GM04504 (cell line): ENCODE data around the gene WWOX.

Source experiments
- DNase-seq: peaks from one replicate; pipeline ENCODE4 v3.0.0-alpha.2; 2012; ENCODE audit warnings: low read depth

The WWOX gene

DNA sequence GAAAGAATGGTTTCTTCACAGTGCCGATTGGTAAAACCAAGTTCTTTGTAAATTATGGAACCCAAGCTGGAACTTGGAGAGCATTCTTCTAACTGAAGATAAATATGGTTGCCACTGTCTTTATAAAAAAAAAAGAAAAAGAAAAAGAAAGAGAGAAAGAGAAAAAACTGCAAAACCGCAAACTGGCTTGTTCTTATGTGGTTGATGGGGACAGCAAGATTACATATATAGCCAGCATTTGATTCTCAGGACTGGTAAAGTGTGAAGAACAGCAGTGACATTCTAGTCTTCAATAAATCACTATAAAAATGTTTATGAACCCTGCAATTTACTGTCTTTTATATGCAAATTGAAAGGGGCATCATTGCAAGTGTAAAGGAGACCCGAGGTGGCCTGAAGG lies 896.0 kb downstream of the WWOX start:
- no peak for DNase-seq

DNA sequence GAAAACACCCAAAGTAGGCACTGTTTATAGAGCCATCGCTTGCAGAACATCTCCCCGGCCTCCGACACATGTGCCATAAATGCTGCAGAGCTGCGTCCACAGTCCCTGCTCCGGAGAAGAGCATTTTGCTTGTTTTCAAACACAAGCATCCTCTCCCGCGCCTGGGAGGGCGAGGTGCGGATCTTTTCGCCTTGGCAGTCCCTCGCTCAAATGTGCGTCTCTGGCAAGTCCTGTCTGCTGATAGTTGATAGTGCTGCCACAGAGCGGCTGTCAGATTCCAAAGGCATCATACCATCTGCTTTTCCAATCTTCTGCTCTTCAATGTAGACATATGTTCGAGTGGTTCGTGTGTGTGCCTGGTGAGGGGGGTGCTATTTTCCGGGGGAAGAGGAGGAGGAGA lies 897.3 kb downstream of the WWOX start:
- DNase-seq = no peak

DNA sequence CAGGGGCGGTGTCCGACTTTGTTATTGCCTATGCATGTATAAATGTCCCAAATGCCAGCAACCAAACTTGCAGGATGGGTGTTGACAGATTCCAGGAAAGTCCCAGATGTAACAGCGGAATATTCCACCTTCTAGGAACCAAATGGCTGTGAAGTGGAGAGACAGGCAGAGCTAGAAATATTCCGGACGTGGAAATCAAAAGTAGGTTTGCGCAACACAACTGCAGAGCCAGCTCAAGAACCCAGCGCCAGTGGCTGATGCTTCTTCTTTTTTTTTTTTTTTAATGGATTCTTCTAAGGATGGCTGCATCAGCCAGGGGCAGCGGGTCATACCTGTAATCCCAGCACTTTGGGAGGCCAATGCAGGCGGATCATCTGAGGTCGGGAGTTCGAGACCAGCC lies 899.4 kb downstream of the WWOX start:
- no peak for DNase-seq

DNA sequence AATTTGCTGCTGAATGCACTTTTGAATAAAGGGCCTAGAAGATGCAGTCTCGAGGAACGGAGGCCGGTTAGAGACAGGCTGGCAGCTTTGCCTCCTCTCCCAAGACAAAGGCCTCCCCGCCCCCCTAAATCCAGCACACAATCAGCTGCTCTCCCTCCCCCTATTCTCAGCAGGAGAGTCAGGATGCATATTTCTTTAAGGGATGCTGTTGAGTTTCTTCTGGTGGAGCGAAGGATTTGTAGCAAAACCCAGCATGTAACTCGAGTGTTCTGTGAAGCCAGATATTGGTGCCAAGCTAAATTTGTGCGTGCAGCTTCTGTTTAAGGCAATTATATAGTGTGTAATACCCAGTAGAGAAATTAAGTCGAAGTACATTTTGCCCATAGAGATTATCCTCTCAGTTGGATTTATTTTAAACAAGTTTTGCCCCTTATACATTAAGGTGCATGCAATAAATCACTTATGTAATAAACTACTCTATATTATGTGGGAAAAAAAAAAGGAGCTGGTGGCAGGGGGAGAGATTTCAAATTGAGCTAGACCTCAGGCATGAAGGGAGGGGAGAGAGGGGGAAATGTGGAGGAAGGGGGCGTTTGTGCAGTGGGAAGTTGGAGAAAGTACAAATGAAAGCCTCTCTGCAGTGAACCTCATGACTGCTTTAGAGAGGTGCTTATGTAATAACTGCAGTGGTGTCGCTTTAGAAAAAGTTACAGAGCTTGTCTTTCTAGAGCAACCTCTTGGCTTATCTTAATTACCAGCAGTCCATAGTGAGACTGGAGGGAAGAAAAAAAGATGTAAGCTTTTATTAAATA lies 901.9 kb downstream of the WWOX start:
- DNase-seq = no peak

DNA sequence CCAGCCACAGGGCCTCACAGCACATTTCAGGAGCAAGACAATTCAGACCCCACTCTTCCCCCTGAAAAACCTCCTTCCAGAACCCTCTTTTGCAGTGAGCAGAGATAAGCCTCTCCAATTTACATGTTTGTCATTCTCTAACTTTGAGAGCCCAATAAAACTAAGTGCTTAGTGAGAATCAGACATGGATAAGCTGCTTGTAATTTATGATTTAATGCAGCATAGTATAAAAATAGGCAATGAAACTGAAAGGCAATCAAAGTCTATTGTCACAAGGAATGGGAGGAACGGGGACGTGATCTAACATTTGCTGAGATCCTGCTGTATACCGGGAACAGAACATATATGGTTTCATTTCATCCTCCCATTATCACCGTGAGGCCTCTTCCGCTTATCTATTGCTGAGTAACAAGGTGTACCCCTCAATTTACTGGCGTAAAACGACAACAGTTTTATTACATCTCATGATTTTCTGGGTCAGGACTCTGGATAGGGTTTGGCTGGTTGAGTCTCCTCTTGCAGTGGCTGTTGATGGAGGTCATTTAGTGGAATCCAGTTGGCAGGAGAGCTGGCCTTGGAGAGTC lies 903.7 kb downstream of the WWOX start:
- no peak for DNase-seq

DNA sequence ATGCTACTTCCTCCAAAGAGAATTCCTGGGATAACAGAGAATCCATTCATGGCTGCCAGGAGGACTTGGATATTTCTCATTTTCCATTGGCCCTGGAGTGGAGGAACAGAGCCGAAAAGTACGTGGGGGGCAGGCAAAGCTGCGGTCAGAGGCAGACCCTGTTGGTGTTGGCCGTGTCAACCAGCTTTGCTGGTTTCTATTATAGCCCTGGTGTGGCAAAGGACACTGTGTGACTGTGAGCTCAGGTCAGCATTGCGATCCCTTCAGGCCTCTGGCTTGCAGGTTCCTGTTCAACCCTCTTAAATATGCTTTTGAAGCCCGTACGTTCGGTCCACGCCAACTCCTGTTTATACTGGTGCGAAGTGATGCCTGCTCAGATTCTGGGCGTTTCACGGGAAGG lies 904.9 kb downstream of the WWOX start:
- no peak for DNase-seq

DNA sequence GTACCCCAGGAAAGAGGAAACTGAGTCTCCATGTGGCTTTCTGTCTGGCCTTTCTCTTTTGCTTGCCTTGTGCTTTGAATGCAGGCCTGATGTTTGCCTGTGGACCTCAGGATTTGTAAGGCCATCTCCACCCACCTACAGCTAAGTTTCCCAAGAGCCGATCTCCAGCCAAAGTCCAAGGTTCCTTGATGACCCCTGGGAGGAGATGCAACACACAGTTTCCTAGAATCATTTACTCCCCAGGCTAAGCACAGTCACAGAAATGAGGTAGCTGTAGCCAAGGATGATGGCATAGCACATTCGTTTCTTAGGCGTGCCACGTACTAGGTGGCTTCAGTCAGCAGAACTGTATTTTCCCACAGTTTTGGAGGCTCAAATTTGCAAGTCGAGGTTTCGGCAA lies 905.6 kb downstream of the WWOX start:
- DNase-seq = no peak

DNA sequence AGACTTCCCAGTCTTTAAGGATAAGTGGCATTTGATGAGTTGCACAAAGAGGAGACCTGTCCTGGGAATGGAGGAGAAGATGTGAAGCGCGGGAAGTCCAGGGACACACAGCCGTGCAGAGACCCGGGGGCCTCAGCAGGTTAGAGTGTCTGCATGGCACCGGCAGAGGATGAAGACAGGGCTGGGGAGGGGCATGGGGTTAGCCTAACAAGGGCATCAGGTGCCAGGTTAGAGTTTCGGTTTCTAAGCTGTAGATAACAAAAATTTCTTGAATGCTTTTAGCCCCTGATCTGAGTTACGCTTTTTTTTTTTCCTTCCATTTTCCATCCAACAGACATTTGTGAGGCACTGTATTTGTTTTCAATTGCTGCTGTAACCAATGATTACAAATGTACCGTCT lies 906.8 kb downstream of the WWOX start:
- no peak for DNase-seq

DNA sequence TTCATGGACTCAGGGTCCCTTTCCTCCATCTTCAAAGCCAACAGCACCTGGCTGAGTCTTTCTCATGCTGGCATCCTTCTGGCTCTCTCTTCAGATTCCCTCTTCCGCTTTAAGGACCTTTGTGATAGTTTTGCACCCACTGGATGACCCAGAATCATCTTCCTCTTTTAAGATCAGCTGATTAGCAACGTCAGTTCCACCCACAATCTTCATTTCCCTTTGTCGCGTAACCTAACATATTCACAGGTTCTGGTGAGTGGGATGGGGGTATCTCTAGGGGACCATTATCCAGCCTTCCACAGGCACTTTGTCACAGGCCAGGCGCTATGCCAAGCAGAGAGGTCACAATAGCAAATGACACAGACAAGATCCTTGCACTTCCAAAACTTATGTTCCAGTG lies 907.3 kb downstream of the WWOX start:
- no peak for DNase-seq

DNA sequence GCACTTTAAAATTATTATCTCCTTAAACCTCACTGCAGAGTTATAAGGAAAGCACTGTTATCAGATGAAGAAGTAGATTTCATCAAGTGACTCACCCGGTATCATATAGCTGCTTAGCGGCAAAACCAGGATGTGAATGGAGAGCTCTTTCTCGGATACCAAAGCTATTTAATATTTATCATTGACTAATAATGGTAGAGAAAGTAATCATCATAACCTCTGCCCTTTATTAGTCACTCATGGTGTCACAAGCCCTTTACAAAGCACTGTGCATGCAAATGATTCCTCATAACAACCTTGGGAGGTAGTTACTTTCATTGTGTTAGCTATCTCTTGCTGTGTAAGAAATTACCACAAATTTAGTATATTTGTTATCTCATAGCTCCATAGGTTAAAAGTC lies 908.2 kb downstream of the WWOX start:
- no peak for DNase-seq

DNA sequence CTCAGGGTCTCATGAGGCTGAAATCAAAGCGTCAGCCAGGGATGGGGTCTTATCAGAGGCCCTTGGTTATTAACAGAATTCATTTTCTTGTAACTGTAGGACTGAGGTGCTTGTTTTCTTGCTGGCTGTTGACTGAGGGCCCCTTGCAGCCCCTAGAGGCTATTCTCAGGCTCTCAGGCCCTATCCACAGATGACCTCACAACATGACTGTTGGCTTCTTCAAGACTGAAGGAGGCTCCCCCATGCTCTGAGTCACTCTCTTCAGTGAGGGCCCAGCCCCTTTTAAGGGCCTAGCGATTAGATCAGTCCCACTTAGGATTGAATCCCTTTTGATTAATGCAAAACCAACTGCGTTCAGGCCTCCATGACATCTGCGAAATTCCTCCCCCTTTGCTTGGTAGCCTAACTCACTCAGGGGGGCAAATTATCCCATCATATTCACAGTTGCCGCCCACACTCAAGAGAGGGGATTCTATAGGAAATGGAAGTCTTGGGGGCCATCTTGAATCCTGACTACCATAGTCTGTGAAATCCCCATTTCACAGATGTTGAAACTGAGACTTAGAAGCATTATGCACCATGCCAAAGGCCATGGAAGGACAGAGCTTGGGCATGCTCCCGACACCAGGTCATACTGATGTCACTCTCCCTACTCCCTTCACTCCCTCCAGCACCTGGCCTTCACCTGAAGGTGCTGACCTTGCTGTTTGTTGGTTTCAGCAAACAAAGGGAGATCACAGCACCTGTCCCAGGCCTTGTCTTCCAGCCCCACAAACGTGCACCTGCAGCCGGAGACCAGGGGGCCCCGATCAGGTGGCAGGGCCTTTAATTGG lies 908.8 kb downstream of the WWOX start:
- DNase-seq = no peak

DNA sequence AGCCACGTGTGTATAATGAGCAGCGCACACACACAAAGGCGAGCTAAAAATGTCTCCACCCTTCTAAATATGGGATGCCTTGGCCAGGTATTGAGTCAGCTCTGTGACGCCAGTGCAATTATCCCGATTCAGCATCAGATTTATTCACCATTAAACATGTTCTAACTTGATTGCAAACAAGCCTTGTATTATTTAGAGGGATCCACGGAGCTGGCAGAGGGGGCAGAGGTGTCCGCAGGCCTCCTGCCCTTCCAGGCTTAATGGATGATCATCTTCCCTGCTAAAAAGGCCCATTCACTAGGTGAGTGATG lies 909.4 kb downstream of the WWOX start:
- no peak for DNase-seq

DNA sequence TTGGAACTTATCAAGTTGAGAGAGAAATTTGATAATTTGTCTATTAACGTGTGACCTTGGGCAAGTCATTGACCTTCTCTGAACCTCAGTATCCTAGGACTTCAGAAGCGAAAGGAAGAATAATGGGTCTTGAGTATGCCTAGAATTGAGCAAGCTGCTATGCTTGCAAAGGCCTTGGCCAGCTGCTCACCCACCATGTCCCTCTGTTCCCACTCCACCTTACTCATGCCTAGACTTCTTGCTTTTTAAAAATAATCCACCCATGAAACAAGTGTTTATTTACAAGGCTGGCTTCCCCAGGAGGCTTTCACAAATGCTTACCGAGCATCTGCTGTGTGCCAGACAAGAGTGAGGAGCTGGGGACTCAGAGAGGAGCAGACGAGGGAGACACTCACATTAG lies 910.4 kb downstream of the WWOX start:
- DNase-seq = no peak

DNA sequence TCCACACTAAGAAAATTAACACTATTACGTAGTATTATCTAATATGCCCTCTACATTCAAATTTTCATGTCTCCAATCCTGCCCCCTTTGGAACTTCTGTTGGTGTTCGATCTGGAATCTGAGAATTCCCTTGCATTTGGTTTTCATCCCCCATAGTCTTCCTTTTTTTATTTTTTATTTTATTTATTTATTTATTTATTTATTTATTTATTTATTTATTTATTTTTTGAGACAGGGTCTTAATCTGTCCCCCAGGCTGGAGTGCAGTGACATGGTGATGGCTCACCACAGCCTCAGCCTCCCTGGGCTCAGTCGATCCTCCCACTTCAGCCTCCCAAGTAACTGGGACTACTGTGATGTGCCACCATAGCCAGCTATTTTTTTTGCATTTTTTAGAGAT lies 911.8 kb downstream of the WWOX start:
- no peak for DNase-seq

DNA sequence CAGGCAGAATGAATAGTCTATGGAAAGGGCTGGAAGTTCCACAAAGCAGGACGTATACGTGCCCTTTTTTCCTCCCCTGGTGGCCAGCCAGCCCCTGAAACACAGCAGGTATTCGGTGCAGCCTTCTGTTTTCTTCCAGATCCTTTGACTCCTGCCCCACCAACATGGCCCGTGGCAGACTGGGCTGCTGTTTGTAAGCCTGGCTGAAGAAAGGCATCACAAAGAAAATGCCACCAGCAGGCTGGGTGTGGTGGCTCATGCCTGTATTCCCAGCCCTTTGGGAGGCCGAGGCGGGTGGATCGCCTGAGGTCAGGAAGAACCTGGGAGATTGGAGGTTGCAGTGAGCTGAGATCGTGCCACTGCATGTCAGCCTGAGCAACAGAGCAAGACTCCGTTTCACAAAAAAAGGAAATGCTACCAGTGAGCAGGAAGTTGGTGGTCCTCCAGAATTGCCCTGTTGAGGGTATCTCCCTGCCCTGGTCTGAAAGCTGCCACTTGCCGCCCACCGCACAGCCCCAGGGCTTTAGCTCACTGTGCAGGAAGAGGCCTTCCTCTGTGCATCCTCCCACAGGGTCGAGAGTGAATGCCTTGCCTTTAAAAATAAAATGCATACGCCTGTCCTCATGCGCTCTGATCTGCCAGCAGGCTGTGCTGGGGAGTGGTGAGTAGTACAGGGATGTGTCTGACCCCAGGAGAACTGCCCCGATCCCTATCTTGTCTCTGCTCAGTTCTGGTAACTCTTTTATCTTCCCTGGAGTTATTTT lies 913.4 kb downstream of the WWOX start:
- DNase-seq = no peak

DNA sequence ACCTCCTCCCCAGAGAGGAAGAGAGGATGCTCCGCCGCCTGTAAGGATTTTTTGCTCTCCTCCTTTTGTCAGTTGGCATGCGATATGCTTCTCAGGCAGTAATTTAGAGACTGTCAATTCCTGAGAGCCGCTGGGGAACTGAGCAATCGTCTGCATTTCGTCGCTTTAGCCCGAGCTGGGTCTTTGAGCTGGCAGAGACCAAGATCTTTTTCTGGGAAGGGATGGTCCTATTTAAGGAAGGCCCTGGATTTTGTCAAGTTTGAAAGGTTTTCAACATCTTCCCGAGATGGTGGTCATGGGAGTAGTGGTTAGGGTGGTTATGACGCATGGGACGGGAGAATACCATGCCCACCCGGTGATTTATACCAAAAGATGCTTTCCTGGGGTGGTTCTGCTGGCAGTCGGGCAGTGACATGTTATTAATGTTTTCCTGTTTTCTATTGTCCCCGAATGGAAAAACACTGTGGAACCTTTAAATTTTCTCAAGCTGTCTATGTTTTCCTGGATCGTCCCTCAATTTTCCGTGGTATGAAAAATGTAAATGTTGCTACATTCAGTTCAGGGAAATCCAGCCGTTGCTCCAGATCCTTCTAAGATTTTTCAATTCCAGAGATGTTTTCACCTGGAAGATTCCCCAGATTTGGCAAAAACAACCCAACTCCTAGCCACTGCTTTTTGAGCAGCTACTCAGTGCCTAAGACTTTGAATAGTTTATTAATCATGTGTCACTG lies 914.6 kb downstream of the WWOX start:
- no peak for DNase-seq

DNA sequence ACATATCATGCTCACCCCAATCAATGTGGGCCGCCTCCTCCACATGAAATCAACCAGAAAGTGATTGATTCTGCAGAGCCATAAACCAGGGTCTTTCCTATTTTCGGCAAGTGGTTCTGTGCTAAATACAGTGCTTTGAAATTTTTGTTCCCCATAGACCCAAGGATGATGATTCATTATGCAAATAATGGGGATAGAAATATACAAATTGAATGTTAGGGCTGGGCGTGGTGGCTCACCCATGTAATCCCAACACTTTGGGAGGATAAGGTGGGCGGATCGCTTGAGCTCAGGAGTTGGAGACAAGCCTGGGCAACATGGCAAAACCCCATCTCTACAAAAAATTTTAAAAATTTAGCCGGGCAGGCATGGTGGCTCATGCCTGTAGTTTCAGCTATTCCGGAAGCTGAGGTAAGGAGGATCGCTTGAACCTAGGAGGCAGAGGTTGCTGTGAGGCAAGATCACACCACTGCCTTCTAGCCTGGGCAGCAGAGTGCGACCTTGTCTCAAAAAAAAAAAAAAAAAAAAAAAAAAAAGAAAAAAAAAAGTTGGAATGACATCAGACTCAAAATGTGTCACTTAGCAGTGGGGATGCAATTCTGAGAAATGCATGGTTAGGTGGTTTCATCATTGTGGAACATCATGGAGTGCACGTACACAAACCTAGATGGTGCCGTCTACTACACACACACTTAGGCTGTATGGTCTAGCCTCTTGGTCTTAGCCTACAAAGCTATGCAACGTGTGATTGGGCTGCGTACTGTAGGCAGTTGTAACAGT lies 919.4 kb downstream of the WWOX start:
- no peak for DNase-seq

DNA sequence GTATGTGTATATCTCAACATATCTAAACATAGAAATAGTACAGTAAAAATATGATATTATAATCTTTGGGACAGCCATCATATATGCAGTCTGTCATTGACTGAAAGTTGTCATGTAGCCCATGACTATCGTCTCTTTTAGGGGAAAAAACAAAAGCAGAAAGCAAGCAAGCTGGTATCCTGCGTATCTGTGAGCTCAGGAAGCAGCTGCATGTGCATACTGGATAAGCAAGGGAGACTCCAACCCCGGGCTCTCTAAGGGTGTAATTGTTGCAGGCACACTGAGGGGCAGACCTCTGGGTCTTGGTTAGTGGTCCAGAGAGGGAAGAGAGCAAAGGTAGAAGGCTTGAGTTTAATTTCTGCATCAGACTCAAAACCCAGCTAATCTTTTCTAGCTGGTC lies 920.0 kb downstream of the WWOX start:
- DNase-seq = no peak

DNA sequence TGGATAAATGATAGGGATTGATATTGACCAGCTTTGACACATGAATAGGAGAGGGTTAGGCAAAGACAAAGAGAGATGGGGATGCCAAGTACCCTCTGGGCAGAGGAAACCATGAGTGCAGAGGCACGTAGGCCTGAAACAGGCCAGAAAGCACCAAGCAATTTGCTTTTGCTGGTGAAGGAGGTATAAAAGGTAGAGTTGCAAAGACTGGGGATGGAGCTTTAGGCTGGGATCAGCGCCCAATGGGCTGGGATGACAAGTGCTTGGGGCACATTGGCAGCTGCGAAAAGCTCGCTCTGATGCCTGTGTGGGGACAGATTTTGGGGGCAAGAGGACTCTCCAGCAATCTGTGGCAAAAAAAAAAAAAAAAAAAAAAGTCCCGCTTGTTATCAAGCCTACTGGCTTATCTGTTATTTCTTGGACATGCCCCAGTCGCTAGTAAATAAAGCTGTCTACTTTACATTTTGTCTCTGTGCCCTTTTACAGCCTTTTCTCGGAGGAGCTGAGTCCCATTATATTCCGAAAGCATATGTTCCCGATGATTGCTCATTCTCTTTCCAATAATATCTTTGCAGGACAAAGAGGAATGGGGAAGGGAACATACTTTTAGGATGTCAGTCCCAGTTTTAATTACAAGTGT lies 922.7 kb downstream of the WWOX start:
- DNase-seq = no peak

DNA sequence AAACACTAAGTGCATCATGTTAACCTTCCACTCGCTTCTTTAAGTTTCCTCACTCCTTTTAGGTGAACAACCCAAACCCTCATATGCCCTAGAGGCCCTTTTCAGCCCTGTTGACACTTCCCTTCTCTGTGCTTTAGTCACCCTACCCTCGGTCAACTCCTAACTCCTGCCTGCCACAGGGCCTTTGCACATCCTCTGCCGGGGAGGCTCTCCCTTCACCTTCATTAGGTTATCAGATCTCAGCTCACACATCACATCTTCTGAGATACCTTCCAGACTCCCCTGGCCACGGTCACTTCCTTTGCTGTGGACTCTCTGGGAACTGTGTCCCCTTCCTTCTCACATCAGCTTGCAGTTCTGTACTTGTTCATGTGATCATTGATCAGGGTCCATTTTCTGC lies 926.7 kb downstream of the WWOX start:
- DNase-seq = no peak

DNA sequence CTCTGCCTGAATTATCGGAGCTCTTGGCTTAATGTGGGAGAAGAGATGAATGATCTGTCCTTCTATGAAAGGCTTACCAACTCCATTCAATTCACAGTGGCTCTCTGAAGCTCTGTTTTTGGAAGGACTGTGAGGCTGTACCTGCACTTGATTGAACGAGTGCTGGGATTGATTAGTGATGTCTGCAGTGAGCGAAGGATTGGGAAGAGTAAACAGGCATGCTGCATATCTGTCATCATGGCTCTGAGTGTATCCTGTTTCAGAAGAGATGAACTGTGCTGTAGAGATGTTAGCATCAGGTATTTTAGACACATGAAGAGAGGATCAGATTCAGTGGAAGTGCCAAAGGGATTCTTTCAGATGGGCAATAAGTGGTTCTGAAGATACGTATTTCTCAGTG lies 937.1 kb downstream of the WWOX start:
- no peak for DNase-seq
